ENCODE data around the gene SLC35A4. TPM values are rescaled to one million over a fixed set of nuclear protein-coding genes. Genes with fewer than 3 reads are reported as not detected.

SLC35A4 gene, protein sequence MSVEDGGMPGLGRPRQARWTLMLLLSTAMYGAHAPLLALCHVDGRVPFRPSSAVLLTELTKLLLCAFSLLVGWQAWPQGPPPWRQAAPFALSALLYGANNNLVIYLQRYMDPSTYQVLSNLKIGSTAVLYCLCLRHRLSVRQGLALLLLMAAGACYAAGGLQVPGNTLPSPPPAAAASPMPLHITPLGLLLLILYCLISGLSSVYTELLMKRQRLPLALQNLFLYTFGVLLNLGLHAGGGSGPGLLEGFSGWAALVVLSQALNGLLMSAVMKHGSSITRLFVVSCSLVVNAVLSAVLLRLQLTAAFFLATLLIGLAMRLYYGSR
- total RNA-seq: 11.3 and 45.3 TPM in 2 replicates

DNA sequence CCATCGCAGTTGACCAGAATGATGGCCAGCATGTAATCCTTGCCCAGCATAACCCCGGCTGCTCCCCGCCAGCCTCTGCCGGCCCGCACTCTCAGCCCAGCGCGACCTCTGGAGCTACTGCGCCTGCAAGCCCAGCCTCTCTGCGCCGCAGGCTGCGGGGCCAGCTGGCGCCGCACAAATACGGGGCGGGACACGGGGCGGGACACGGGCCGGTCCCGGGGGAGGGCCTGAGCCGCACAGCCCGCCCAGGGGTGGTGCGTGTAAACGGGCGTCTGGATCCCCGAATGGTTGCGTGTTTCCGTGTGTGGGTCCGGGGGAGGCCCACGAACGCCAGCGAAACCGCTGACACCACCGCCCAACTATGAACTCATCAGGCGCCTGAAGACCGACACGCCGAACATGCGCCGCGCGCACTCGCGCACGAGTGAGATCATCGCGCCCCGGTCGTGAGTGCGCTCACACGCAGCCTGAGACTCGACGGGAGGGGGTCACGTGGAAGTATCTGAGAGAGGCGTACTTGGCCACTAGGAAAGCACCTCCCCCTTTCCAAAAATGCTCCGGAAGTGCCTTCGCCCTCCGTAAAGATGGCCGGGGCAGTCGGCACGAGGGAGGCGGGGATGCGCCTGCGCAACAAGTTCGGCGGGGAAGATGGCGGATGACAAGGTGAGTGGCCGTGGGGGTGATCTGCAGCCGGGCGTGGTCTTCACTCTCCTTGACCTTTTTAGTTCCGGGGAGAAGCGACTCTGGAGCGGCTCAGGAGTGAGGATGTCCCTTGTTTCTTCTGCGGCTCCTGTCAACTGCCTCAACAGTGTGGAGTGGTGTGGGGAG, at the start of gene SLC35A4, which contains the start of gene APBB3:
TSS of gene SLC35A4 (plus strand) at position 633 of the 828 bp plus-strand sequence. CDS start 2,342 bp downstream, outside the sequence.
TSS of gene APBB3 (minus strand) at position 403 of the 828 bp plus-strand sequence. CDS start at position 50, 353 bp downstream.

DNA sequence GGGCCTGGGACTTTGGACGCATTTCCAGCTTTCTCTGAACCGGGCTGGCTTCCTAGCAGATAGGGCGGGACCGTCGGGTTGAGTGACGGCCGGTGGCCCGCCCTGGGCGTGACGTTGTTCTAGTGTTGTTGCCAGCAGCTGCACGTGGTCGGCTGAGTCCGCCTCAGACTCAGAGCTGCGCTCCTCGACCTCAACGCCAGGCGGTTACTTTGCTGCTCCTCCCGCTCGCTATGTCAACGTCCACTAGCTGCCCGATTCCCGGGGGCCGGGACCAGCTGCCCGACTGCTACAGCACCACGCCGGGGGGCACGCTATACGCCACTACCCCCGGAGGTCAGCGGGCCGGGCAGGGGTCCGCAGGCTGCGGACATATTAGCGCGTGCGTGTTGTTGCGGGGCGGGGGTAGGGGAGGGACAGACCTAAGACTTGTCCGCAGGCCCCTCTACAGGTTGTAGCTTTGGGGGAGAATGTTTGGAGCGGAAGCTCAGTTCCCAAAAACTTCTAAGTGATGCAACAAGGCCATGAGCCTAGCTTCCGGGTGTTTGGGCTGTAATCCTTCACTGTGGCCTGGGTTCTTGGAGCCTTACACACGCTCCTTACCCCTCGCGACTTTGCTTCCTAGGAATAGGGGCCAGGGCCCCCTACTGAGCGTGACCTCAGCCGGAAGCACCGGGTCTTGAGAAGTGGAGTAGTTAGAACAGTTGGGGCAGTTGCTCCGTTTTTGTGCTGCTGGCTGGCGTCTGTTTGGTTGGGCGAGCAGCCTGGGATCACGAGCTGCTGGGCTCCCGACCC, 16.9 kb upstream of the SLC35A4 start, which contains the start of gene EIF4EBP3:
TSS of gene EIF4EBP3 (plus strand) at position 155 of the 792 bp plus-strand sequence. CDS start at position 231, 76 bp downstream.

DNA sequence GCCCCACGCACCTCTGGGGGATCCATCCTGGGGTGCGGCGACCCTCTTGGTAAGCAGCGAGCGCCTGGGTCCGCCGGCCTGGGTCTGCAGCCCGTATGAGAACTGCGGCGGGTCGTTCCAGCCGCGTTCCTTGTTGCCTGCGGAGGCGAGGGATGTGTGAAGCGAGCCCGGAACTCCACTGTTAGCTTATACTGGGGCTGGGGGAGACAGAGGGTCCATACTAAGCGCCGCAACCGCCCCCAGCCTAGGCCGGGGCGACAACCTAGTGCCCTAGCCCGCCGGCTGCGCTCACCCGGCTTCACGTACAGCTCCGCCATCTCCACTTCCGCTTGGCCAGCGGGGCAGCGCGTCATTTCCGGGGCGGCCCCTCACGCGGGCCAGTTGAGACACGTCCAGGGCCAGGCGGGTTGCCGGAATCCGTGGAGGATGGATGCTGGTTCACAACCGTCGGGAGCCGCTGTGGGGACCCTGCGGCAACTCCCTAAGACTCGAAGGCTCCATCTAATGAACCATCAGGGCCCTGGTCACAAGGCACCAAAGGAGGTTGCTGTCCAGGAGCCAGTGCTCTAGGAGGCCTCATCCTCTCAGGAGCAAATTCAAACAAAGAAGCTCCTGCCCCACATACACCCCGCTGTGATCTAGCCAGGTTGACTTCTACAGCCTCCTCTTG, 7.4 kb upstream of the SLC35A4 start, which contains the start of gene SRA1:
TSS of gene SRA1 (minus strand) at position 338 of the 670 bp plus-strand sequence. CDS start at position 317, 21 bp downstream.

Other genes with a start within 250 kb of the SLC35A4 start
- gene HBEGF, start 218.2 kb upstream of the SLC35A4 start, total RNA-seq: 26.7 and 28.3 TPM in 2 replicates
- under 0.01 and 0.19 TPM in 2 replicates for gene SLC4A9, start 204.6 kb upstream of the SLC35A4 start, total RNA-seq
- 46.1 and 120 TPM in 2 replicates for gene ANKHD1, start 163.0 kb upstream of the SLC35A4 start, total RNA-seq
- 0.44 and 1.6 TPM in 2 replicates for gene EIF4EBP3, start 17.2 kb upstream of the SLC35A4 start, total RNA-seq
- gene SRA1, start 7.4 kb upstream of the SLC35A4 start, total RNA-seq: 15.4 and 17.1 TPM in 2 replicates
- gene APBB3, start 230 bp upstream of the SLC35A4 start, total RNA-seq: 5.0 and 16.0 TPM in 2 replicates
- 3.2 TPM in 1 of 2 replicates, not detected in the other for gene CD14, start 68.3 kb downstream of the SLC35A4 start, total RNA-seq
- 15.4 and 19.7 TPM in 2 replicates for gene TMCO6, start 74.6 kb downstream of the SLC35A4 start, total RNA-seq
- 42.2 and 64.1 TPM in 2 replicates for gene NDUFA2, start 82.8 kb downstream of the SLC35A4 start, total RNA-seq
- 75.0 and 111 TPM in 2 replicates for gene IK, start 83.0 kb downstream of the SLC35A4 start, total RNA-seq
- 30.4 and 34.9 TPM in 2 replicates for gene WDR55, start 100.1 kb downstream of the SLC35A4 start, total RNA-seq
- gene DND1, start 108.7 kb downstream of the SLC35A4 start, total RNA-seq: 0.38 and 0.49 TPM in 2 replicates
- 60.2 and 70.4 TPM in 2 replicates for gene HARS1, start 126.5 kb downstream of the SLC35A4 start, total RNA-seq
- gene HARS2, start 126.6 kb downstream of the SLC35A4 start, total RNA-seq: 24.1 and 36.4 TPM in 2 replicates
- 37.2 and 58.8 TPM in 2 replicates for gene ZMAT2, start 135.6 kb downstream of the SLC35A4 start, total RNA-seq
- 0.13 TPM in 1 of 2 replicates, not detected in the other for gene PCDHA1, start 221.3 kb downstream of the SLC35A4 start, total RNA-seq
- 0.06 TPM in 1 of 2 replicates, not detected in the other for gene PCDHA2, start 230.0 kb downstream of the SLC35A4 start, total RNA-seq
- gene PCDHA3, start 236.2 kb downstream of the SLC35A4 start, total RNA-seq: under 0.01 and 0.19 TPM in 2 replicates
- gene PCDHA4, start 242.2 kb downstream of the SLC35A4 start, total RNA-seq: under 0.01 and 0.19 TPM in 2 replicates